ENCODE results near the gene AGBL1. TPM values are rescaled to one million over a fixed set of nuclear protein-coding genes. Genes with fewer than 3 reads are reported as not detected.

The AGBL1 gene
- total RNA-seq, 3 donors from 2014 or later (not counting 1 experiment from before 2014, with no cell fraction given), result not detected

DNA sequence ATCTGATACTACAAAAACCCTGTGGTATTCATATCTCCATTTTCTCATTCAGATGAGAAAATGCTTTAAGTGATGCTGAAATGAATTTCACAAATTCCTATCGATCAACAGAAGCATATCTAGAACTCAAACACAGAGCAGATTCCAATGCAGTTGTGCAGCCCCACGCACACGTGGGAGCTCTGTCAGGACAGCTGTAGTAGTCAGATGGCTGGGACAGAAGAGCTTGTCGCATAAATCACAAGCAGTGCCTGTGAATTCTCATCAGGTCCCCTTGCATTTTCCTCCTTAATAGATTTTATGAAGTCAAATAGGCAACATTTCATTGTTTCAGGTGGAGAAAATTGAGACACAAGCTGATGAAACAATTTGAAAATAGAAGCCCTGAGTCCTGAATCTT is 792.3 kb downstream of the AGBL1 start:
- Histone ChIP-seq H3K36me3 (ENCODE audit: control insufficient read depth, insufficient read depth, low read length) (no peaks in the 10 kb centered on the region), H3K27ac (ENCODE audit: low read length) (no peak overlapping the region), H3K27me3 (ENCODE audit: control insufficient read depth, insufficient read depth, low read length) (no peaks in the 10 kb centered on the region), H3K9me3 (ENCODE audit: control insufficient read depth, insufficient read depth, low read length) (no peaks in the 10 kb centered on the region), H3K4me1 (ENCODE audit: control insufficient read depth, insufficient read depth, low read length) (no peaks in the 10 kb centered on the region), H3K4me3 (ENCODE audit: low read length) (no peak overlapping the region)
- Mint-ChIP-seq H3K27ac (no peak overlapping the region), H3K27me3 (ENCODE audit: low read depth in 2 of 2) (no peaks in the 10 kb centered on the region), H3K4me1 (no peaks in the 10 kb centered on the region), H3K36me3 (no peaks in the 10 kb centered on the region), H3K9me3 (peaks cover 3 to 9% of the 10 kb centered on the region in 2 donors), H3K4me3 (no peak overlapping the region)
- intact Hi-C loops (cut with micrococcal nuclease), result no loop called here
- ATAC-seq (no peak), DNase-seq (no peak)
- no peak for TF ChIP-seq CTCF (IDR thresholded peaks at IDR 0.05)
- WGBS (ENCODE audit: insufficient coverage), result 82% methylated on average over 4 of the region's 4 CpGs

- intact Hi-C loops (cut with micrococcal nuclease), result no loop called here
- no peak for DNase-seq
- Mint-ChIP-seq H3K36me3 (no peaks in the 10 kb centered on the region), H3K9me3 (peaks cover 3 to 5% of the 10 kb centered on the region in 2 donors), H3K27ac (no peak overlapping the region), H3K27me3 (ENCODE audit: low read depth in 2 of 2) (no peaks in the 10 kb centered on the region), H3K4me1 (no peaks in the 10 kb centered on the region), H3K4me3 (no peak overlapping the region)
- ATAC-seq, result no peak
- no peaks in the 10 kb centered on the region for H3K27me3 ChIP-seq (ENCODE audit: control insufficient read depth, insufficient read depth, low read length)
- no peak overlapping the region for H3K27ac ChIP-seq (ENCODE audit: low read length)
- no peak for TF ChIP-seq CTCF (IDR thresholded peaks at IDR 0.05)
- no peaks in the 10 kb centered on the region for H3K36me3 ChIP-seq (ENCODE audit: control insufficient read depth, insufficient read depth, low read length)
- 93% methylated on average over 1 of the region's 1 CpG for WGBS (ENCODE audit: insufficient coverage)
- H3K9me3 ChIP-seq (ENCODE audit: control insufficient read depth, insufficient read depth, low read length), result no peaks in the 10 kb centered on the region
- no peak overlapping the region for H3K4me3 ChIP-seq (ENCODE audit: low read length)
- H3K4me1 ChIP-seq (ENCODE audit: control insufficient read depth, insufficient read depth, low read length), result no peaks in the 10 kb centered on the region
Observed at GRCh38 chr15:86872782-86873181, 793.1 kb downstream of the AGBL1 start.

GRCh38 chr15:86875067-86875466 is 795.4 kb downstream of the AGBL1 start:
- no peak for TF ChIP-seq CTCF (IDR thresholded peaks at IDR 0.05)
- WGBS (ENCODE audit: insufficient coverage), result 89% methylated on average over 1 of the region's 3 CpGs
- Mint-ChIP-seq H3K27ac (no peak overlapping the region), H3K36me3 (no peaks in the 10 kb centered on the region), H3K9me3 (peaks cover 3 to 5% of the 10 kb centered on the region in 2 donors), H3K27me3 (ENCODE audit: low read depth in 2 of 2) (no peaks in the 10 kb centered on the region), H3K4me1 (no peaks in the 10 kb centered on the region), H3K4me3 (no peak overlapping the region)
- Histone ChIP-seq H3K27ac (ENCODE audit: low read length) (no peak overlapping the region), H3K9me3 (ENCODE audit: control insufficient read depth, insufficient read depth, low read length) (no peaks in the 10 kb centered on the region), H3K4me1 (ENCODE audit: control insufficient read depth, insufficient read depth, low read length) (no peaks in the 10 kb centered on the region), H3K36me3 (ENCODE audit: control insufficient read depth, insufficient read depth, low read length) (no peaks in the 10 kb centered on the region), H3K27me3 (ENCODE audit: control insufficient read depth, insufficient read depth, low read length) (no peaks in the 10 kb centered on the region), H3K4me3 (ENCODE audit: low read length) (no peak overlapping the region)
- intact Hi-C loops (cut with micrococcal nuclease), result no loop called here
- no peak for ATAC-seq
- DNase-seq, result no peak

GRCh38 chr15:86876387-86876944 is 796.8 kb downstream of the AGBL1 start:
- intact Hi-C loops (cut with micrococcal nuclease), result no loop called here
- TF ChIP-seq CTCF (IDR thresholded peaks at IDR 0.05), result no peak
- no peak overlapping the region for H3K27ac ChIP-seq (ENCODE audit: low read length)
- no peaks in the 10 kb centered on the region for H3K4me1 Mint-ChIP-seq
- H3K36me3 ChIP-seq (ENCODE audit: control insufficient read depth, insufficient read depth, low read length), result no peaks in the 10 kb centered on the region
- 75% methylated on average over 4 of the region's 4 CpGs for WGBS (ENCODE audit: insufficient coverage)
- ATAC-seq, result no peak
- no peaks in the 10 kb centered on the region for H3K27me3 ChIP-seq (ENCODE audit: control insufficient read depth, insufficient read depth, low read length)
- no peak overlapping the region for H3K27ac Mint-ChIP-seq
- peaks cover 2 to 6% of the 10 kb centered on the region in 2 donors for H3K9me3 Mint-ChIP-seq
- no peak overlapping the region for H3K4me3 ChIP-seq (ENCODE audit: low read length)
- H3K36me3 Mint-ChIP-seq, result no peaks in the 10 kb centered on the region
- H3K27me3 Mint-ChIP-seq (ENCODE audit: low read depth in 2 of 2), result no peaks in the 10 kb centered on the region
- DNase-seq, result no peak
- no peaks in the 10 kb centered on the region for H3K4me1 ChIP-seq (ENCODE audit: control insufficient read depth, insufficient read depth, low read length)
- no peak overlapping the region for H3K4me3 Mint-ChIP-seq
- no peaks in the 10 kb centered on the region for H3K9me3 ChIP-seq (ENCODE audit: control insufficient read depth, insufficient read depth, low read length)
